Measurements from ENCODE around the gene DCST2.

- TF ChIP-seq HDAC2 (IDR thresholded peaks at IDR 0.05; ENCODE audit: borderline replicate concordance in 1 of 2, low read depth in 2 of 2, low read length in 2 of 2): no peak
- no peak for TF ChIP-seq ZNF274 (IDR thresholded peaks at IDR 0.05; ENCODE audit: borderline replicate concordance, extremely low read depth, low read length)
- TF ChIP-seq MAFK (IDR thresholded peaks at IDR 0.05; ENCODE audit: low read depth, low read length): no peak
- TF ChIP-seq POLR2AphosphoS5 (IDR thresholded peaks at IDR 0.05; ENCODE audit: low read depth, low read length): no peak
- no peak for TF ChIP-seq SP1 (IDR thresholded peaks at IDR 0.05; ENCODE audit: low read depth, low read length)
- TF ChIP-seq RNF2 (IDR thresholded peaks at IDR 0.05; ENCODE audit: borderline replicate concordance, low read depth, low read length, missing control alignments, poor library complexity, severe bottlenecking): no peak
- no peak for TF ChIP-seq POLR2A (IDR thresholded peaks at IDR 0.05; ENCODE audit: control extremely low read depth in 1 of 2, low read depth in 2 of 2, low read length in 2 of 2)
Observed at GRCh38 chr1:155044365-155044764, 10.8 kb upstream of the DCST2 start.

Measured in H1 (cell line).